NOMO-1 treated with DMSO at 0.1 percent for 48 hours (cell line): ENCODE measurements around the gene DPH3.

Source experiments
- DNase-seq: peaks from one replicate; lab custom pipeline; 2025; ENCODE audit not compliant: unreplicated experiment; lab: John Stamatoyannopoulos, UW

Gene DPH3

GRCh38 chr3:16236856-16237393 lies 27.8 kb downstream of the DPH3 start:
- no peak for DNase-seq

DNA sequence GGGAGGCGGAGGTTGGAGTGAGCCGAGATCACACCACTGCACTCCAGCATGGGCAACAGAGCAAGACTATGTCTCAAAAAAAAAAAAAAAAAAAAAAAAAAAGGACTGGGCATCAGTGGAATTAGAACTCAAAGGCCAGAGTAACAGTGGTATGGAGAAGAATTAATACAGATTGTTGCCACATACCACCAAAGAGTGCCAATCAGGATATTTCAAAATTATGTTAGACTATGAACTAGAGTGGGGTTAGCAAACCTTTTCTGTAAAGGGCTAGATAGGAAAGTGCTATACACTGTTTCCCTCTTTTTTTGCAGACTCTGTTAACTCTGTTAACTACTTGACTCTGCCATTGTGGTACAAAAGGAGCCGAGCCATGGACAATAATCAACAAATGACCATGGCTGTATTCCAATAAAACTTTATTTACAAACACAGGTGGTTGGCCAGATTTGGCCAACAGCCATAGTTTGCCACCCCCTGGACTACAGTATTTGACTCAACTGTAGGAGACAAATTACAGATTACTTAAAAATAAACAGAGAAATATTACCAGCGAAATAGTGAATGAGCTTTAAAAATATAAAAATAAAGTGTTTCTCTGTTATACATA lies 28.6 kb downstream of the DPH3 start:
- no peak for DNase-seq

GRCh38 chr3:16234281-16234680 lies 30.5 kb downstream of the DPH3 start:
- DNase-seq: no peak

- no peak for DNase-seq
Measured at GRCh38 chr3:16233806-16234205, 30.9 kb downstream of the DPH3 start.

GRCh38 chr3:16231983-16232382 lies 32.8 kb downstream of the DPH3 start:
- no peak for DNase-seq

DNA sequence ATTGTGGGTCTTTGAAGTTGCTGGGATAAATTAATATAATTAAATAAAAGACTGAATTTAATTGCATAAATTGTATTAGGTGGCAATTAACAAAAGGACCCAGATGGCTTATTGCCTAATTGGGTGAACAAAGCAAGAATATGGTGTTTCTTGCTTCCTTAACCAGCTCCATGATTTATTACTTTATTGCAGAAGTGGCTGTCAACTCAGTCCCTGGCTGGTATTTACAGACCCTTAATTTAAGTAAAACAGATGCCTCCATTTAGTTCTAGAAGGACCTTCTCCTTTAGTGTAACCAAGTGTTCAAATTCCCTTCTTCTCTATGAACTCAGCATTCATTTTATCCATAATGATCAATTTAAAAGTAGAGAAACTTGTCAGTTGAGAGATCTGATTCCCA lies 35.1 kb downstream of the DPH3 start:
- peak; percentile 73 for DNase-seq

DNA sequence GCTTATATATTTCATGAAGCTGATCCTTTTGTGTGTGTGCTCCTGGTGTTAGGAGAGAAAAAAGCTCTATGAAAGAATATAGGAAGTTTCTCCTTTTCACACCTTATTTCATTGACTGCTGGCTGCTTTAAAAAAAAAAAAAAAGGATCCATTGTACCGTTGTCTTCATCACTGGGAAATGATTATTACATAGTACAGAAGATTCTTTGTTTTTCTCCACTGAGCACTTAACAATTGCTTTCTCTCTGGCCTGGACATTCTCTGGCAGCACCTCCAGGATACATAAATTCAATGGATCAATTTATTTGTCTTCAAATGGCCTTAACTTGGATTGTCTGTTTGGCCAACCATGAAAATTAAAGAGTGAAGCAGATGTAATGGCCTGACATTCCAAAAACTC lies 37.2 kb downstream of the DPH3 start:
- DNase-seq: no peak

GRCh38 chr3:16224325-16224724 lies 40.4 kb downstream of the DPH3 start:
- DNase-seq: no peak

DNA sequence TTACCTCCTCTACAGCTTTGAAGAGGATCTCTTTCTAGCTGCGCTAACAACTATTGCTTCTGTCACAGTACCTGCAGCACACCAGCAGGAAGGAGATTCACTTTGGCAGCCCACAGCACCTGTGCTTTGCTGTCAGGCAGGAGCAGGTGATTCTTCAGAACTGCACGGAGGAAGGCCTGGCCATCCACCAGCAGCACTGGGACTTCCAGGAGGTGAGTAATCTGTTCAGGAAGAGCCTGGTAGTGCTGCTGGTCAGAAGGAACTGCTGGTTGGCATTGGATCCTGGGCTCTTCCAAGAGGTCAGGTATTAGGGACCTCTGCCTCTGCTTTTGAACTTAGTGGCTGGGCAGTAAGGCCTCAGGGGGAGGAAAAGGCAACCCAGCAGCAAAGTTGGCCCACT lies 42.2 kb downstream of the DPH3 start:
- no peak for DNase-seq

- DNase-seq: no peak
Measured at GRCh38 chr3:16221990-16222389, 42.8 kb downstream of the DPH3 start.

GRCh38 chr3:16219777-16220176 lies 45.0 kb downstream of the DPH3 start:
- no peak for DNase-seq

DNA sequence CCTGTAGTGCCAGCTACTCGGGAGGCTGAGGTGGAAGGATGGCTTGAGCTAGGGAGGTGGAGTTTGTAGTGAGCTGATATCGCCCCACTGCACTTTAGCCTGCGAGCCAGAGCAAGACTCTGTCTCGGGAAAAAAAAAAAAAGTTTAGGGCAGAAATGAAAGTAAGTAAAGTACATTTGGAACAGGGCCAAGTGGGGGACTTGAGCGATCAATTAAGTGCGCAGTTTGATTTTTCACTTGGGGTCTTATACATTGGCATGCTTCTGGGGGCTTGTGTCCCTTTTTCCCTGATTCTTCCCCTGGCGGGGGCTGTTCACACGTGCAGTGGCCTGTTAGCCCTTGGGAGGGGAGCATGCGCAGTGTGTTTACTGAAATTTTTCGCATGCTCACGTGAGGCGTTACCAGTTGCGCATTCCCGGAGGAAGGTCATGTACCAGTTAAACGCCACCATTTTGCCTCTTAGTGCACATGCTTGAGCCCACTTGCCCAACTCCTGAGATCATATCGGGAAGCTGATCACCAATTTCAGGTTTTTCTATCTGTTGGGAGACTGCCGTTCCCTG lies 48.3 kb downstream of the DPH3 start:
- no peak for DNase-seq

- no peak for DNase-seq
Measured at GRCh38 chr3:16214366-16214765, 50.4 kb downstream of the DPH3 start.

GRCh38 chr3:16211176-16211904 lies 53.4 kb downstream of the DPH3 start:
- no peak for DNase-seq
